HCT116 (cell line): ENCODE measurements around the gene DMBX1. TPM values are rescaled to one million over a fixed set of nuclear protein-coding genes. Genes with fewer than 3 reads are reported as not detected.

ENCODE experiments used
- ATAC-seq: fragments of 200-7000 bp; cut with Tn5 transposase; 2 replicates; pipeline ENCODE4 v1.9.1; 2020; ENCODE audit warnings: mild to moderate bottlenecking, moderate library complexity
- BruUV-seq: library from RNA; stranded (reverse); fragments of 400-500 nt; replicated peaks from 2 replicates; lab custom pipeline; 2021; lab: Mats Ljungman, UMichigan
- CTCF ChIA-PET: fragments of 300-600 bp; sonication (Branson Sonifier 250); formaldehyde crosslinking; loops from one replicate; lab custom pipeline; 2021; ENCODE audit warnings: antibody characterized with exemption; lab: Charles Lee
- POLR2A ChIA-PET: fragments of 300-600, 350-600 bp; sonication (Branson Sonifier 250); formaldehyde crosslinking; loops from one replicate; lab custom pipeline; 2021; ENCODE audit warnings: antibody characterized with exemption; lab: Charles Lee
- RAD21 ChIA-PET, 2 experiments: fragments of 300-600 bp; sonication (Branson Sonifier 250); formaldehyde crosslinking; loops; one replicate each; lab custom pipeline; 2023; ENCODE audit warnings: low total read pairs in 2 of 2; ENCODE audit not compliant: uncharacterized antibody in 2 of 2, unreplicated experiment in 2 of 2, low non-redundant PET in 1 of 2; lab: Charles Lee
- DNase-seq: peaks from one replicate; pipeline ENCODE4 v3.0.0-alpha.2; 2010; ENCODE audit warnings: low read depth, low spot score
- H2AFZ ChIP-seq: fragments of 200-600 bp; shearing (Covaris generic), sonication (generic); 2 replicates; pipeline ENCODE4 v1.6.1; 2017; ENCODE audit warnings: low read depth, mixed run types, mixed read lengths, antibody characterized with exemption, low read length; ENCODE audit not compliant: poor library complexity, severe bottlenecking
- H3K27ac ChIP-seq: 2 replicates; pipeline ENCODE4 v1.5.1; 2012; ENCODE audit warnings: low read depth, low read length
- H3K27me3 ChIP-seq: fragments of 200-600 bp; sonication (generic); 2 replicates; pipeline ENCODE4 v1.6.1; 2016; ENCODE audit warnings: mixed run types, low read length, mixed read lengths; ENCODE audit not compliant: insufficient read depth
- H3K36me3 ChIP-seq, 2 experiments: fragments of 200-500 bp in 1 of 2; fragments of 200-600 bp in 1 of 2; sonication (Bioruptor generic) in 1 of 2; sonication (generic) in 1 of 2; 2 replicates each; pipeline versions ENCODE4 v1.5.1 to v1.6.1; 2014 to 2016; ENCODE audit warnings: low read length in 2 of 2, inconsistent platforms in 1 of 2, mixed read lengths in 1 of 2, mixed run types in 1 of 2; ENCODE audit not compliant: insufficient read depth in 2 of 2, control insufficient read depth in 1 of 2
- H3K4me1 ChIP-seq, 2 experiments: fragments of 200-600 bp in 1 of 2; sonication (generic) in 1 of 2; 2 replicates each; pipeline versions ENCODE4 v1.5.1 to v1.6.1; 2012 to 2017; ENCODE audit warnings: low read length in 2 of 2, inconsistent platforms in 1 of 2, mild to moderate bottlenecking in 1 of 2, mixed read lengths in 1 of 2, mixed run types in 1 of 2, moderate library complexity in 1 of 2; ENCODE audit not compliant: insufficient read depth in 2 of 2, control insufficient read depth in 1 of 2
- H3K4me2 ChIP-seq: fragments of 200-600 bp; sonication (generic); 2 replicates; pipeline ENCODE4 v1.6.1; 2017; ENCODE audit warnings: mixed run types, low read length, mixed read lengths
- H3K4me3 ChIP-seq, 2 experiments: fragments of 200-600 bp in 1 of 2; sonication (generic) in 1 of 2; replicated peaks in 1 of 2; 2 replicates each; pipeline ENCODE4 v1.5.1; 2011 to 2016; ENCODE audit warnings: low read length in 2 of 2, control low read depth in 1 of 2, low read depth in 1 of 2, mild to moderate bottlenecking in 1 of 2, mixed read lengths in 1 of 2, mixed run types in 1 of 2
- H3K79me2 ChIP-seq: fragments of 200-600 bp; sonication (generic); 2 replicates; pipeline ENCODE4 v1.6.1; 2017; ENCODE audit warnings: mild to moderate bottlenecking, mixed run types, low read length, moderate library complexity, mixed read lengths; ENCODE audit not compliant: insufficient read depth
- H3K9ac ChIP-seq: fragments of 200-600 bp; sonication (generic); 2 replicates; pipeline ENCODE4 v1.6.1; 2016; ENCODE audit warnings: low read length, mixed read lengths
- H3K9me2 ChIP-seq: fragments of 200-600 bp; sonication (generic), shearing (Covaris generic); 2 replicates; pipeline ENCODE4 v1.6.1; 2017; ENCODE audit warnings: mixed run types, mild to moderate bottlenecking, moderate library complexity; ENCODE audit not compliant: insufficient read depth
- H3K9me3 ChIP-seq, 2 experiments: fragments of 200-500 bp in 1 of 2; fragments of 200-600 bp in 1 of 2; sonication (Bioruptor generic) in 1 of 2; sonication (generic) in 1 of 2; 2 replicates each; pipeline ENCODE4 v1.6.1; 2014 to 2017; ENCODE audit warnings: low read length in 2 of 2, mixed read lengths in 2 of 2, inconsistent platforms in 1 of 2, low read depth in 1 of 2, mild to moderate bottlenecking in 1 of 2, mixed run types in 1 of 2, moderate library complexity in 1 of 2; ENCODE audit not compliant: control insufficient read depth in 1 of 2, insufficient read depth in 1 of 2
- H4K20me1 ChIP-seq: fragments of 200-600 bp; sonication (generic), shearing (Covaris generic); 2 replicates; pipeline ENCODE4 v1.6.1; 2017; ENCODE audit warnings: mixed run types, mild to moderate bottlenecking, moderate library complexity; ENCODE audit not compliant: insufficient read depth
- ATF3 ChIP-seq: IDR thresholded peaks from 2 replicates; pipeline ENCODE4 v1.6.1; 2012
- CBX3 ChIP-seq: IDR thresholded peaks from 2 replicates; pipeline ENCODE4 v1.6.1; 2012; ENCODE audit warnings: low read depth
- CEBPB ChIP-seq: IDR thresholded peaks from 2 replicates; pipeline ENCODE4 v1.6.1; 2012; ENCODE audit warnings: low read depth
- CTCF ChIP-seq, 3 experiments: fragments of 200-600 bp in 1 of 3; sonication (generic) in 1 of 3; IDR thresholded peaks in 2 of 3; conservative IDR thresholded peaks in 1 of 3; 2 replicates each; pipeline ENCODE4 v1.5.1; 2012 to 2017; ENCODE audit warnings: low read depth in 2 of 3, low read length in 2 of 3, antibody characterized with exemption in 1 of 3, borderline replicate concordance in 1 of 3, control low read depth in 1 of 3, mild to moderate bottlenecking in 1 of 3, mixed read lengths in 1 of 3, mixed run types in 1 of 3, moderate library complexity in 1 of 3; ENCODE audit not compliant: insufficient read depth in 1 of 3
- ELF1 ChIP-seq: IDR thresholded peaks from 2 replicates; pipeline ENCODE4 v1.6.1; 2012; ENCODE audit warnings: low read depth, borderline replicate concordance
- EZH2 ChIP-seq: fragments of 200-600 bp; sonication (generic); IDR thresholded peaks from 2 replicates; pipeline ENCODE4 v1.6.1; 2017; ENCODE audit warnings: antibody characterized with exemption, mixed run types
- POLR2A ChIP-seq: IDR thresholded peaks from 2 replicates; pipeline ENCODE4 v1.7.0; 2011; ENCODE audit warnings: borderline replicate concordance; ENCODE audit not compliant: insufficient read depth, insufficient read length; ENCODE audit errors: extremely low read depth
- SRF ChIP-seq: IDR thresholded peaks from 2 replicates; pipeline ENCODE4 v1.6.1; 2012; ENCODE audit warnings: low read depth
- ZBTB33 ChIP-seq: IDR thresholded peaks from 2 replicates; pipeline ENCODE4 v1.6.1; 2011; ENCODE audit warnings: mild to moderate bottlenecking, low read length, moderate library complexity; ENCODE audit not compliant: insufficient replicate concordance; ENCODE audit errors: extremely low read depth
- ZNF274 ChIP-seq: fragments of 200-500 bp; sonication (Bioruptor generic); IDR thresholded peaks from 2 replicates; pipeline ENCODE4 v1.6.1; 2014; ENCODE audit warnings: mild to moderate bottlenecking, low read depth, low read length, inconsistent platforms
- intact Hi-C: fragments of 100-400 bp; cut with micrococcal nuclease; formaldehyde crosslinking; loops from 2 replicates; pipeline ENCODE4 v1.10.0; 2022
- total RNA-seq: library from RNA; stranded (reverse); gene quantifications from one replicate; pipeline ENCODE4 v1.2.1, GENCODE V29; 2021; ENCODE audit not compliant: unreplicated experiment

DMBX1 gene
- total RNA-seq, 1 experiment from 2014 or later = 4.3 TPM

DNA sequence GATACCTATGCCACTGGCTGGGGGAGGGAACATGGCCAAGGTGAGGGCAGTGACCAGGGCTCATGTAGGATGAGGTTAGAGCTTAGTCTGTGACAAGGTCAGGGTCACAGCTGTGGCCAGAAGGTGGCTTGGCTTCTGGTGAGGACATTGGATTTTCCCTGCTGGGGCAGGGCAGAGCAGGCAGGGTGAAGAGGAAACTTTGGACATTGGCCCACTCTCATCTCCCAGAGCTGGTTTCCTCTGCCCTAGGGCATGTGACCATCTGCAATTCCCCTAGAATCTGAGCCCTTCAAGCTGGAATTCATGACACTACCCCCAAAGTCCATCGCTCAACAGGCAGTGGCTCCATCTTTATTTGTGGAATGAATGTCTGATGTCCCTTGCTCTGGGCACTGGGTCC lies 5.3 kb downstream of the DMBX1 start:
- DNase-seq = no peak
- CTCF ChIA-PET = interaction anchor here (0.7 kb wide), 1 partner anchor 34 kb away, joined by 3 read pairs; no protein-coding TSS in a partner anchor

More for the DNA sequence above, 5.3 kb downstream of the DMBX1 start:
- Histone ChIP-seq H3K4me1 (peaks cover 3 to 6% of the 10 kb centered on the region in 2 experiments; a peak in 2 of 4 replicates), H4K20me1 (no peaks in the 10 kb centered on the region), H3K4me2 (no peak overlapping the region), H3K9me2 (no peaks in the 10 kb centered on the region), H3K9me3 (no peaks in the 10 kb centered on the region), H3K27ac (no peak overlapping the region), H3K79me2 (no peaks in the 10 kb centered on the region), H3K4me3 (no peak overlapping the region), H2AFZ (no peak overlapping the region), H3K36me3 (no peaks in the 10 kb centered on the region), H3K9ac (no peak overlapping the region), H3K27me3 (no peaks in the 10 kb centered on the region)
- POLR2A ChIA-PET = no interaction called here
- no peak for ATAC-seq
- no TSS peak for BruUV-seq
- intact Hi-C loops = no loop called here
- RAD21 ChIA-PET = no interaction called here
- TF ChIP-seq CTCF (IDR thresholded peaks at IDR 0.05 in 2 of 3, conservative IDR thresholded peaks at IDR 0.05 in 1 of 3; ENCODE audit: borderline replicate concordance in 1 of 3, insufficient read depth in 1 of 3, low read depth in 2 of 3, low read length in 2 of 3) (no peak), ZNF274 (no peak), SRF (no peak), CEBPB (no peak), ATF3 (no peak), EZH2 (no peak), CBX3 (no peak), ELF1 (no peak), ZBTB33 (no peak), POLR2A (no peak)
